Inferior parietal cortex (tissue), 1 donor: ENCODE data around the gene DCX.
"Not testable (repeated sequence)": the region's sequence is repeated elsewhere in the genome, so short reads cannot be mapped to it uniquely, and the experiment has no call there.

ENCODE experiments used
- DNase-seq: peaks from one replicate; pipeline ENCODE4 v3.0.0-alpha.2; 2016; ENCODE audit errors: extremely low spot score

The DCX gene

DNA sequence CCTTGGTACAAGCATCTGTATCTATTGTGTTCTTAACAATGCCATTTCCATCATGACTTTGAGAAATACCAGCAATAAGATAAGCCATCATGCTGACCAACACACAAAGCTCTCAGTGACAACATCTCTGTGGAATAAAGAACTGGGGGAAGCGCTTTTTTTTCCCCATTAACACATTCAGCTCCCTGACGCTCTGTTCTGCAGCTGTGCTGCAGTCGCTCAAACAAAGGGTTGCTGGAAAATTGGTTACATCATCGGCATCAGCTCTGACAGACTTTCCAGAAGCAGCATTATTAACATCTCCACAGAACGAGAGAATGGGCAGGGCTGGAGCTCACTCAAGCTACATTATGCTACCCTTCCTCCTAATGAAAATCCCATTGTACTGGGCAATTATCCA, 39.9 kb downstream of the DCX start:
- no peak for DNase-seq

DNA sequence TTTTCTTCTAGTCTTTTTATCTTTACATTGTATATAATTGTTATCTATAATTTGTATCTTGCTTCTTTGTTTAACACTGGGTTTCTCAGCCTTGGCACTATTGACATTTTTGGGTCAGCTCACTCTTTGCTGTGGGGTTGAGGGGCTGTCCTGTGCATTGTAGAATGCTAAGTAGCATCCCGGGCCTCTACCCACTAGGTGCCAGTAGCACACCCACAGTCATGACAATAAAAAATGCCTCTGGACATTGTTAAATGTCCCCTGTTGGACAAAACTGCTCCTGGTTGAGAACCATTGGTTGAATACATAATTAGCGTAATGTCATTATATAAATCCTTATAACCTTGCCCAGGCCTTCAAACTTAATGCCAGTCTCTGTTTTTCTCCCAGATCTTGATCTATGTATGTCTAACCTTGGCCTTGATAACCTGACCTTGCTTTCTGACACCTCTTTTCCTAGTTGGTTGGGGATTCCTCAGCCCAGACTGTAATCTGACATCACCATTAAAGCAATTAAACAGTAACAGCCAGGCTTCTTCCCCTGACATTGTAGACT, 46.1 kb downstream of the DCX start:
- no peak for DNase-seq

DNA sequence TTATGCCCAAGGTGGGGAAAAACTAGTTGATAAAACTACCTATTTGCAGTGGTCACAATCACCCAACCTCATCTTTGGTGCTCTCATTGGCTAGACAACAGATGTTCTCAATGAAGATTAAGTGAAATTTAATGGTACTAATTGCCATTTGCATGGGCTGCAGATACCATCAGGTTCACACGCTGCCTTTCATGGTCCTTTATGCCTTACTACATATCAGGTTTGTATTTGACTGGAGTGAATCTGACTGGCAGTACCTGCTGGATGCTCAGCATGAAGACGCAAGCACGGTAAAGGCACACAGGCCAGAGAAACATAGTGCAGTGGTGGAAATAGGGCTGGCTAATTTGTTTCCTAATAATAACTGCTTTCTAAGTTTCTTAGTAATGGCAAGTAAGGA, 48.3 kb downstream of the DCX start:
- no peak for DNase-seq

DNA sequence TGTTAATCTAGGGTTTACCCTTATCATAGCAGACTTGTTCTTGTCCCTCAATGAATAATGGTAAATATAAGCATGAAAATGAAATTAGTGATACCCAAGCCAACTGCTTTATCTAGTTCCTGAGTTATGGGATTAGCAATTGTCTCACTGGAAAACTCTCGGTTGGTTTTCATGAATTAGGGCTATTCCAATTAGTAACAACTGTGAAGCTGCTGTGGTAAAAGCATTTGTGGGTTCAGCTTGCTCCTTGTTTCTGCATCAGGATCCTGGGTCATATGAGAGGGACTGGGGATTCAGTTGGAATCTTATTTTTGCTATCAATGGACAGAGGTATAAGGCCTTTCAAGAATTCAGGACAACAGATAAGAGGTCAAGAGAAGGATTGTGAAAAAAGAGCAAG, 50.2 kb downstream of the DCX start:
- no peak for DNase-seq

DNA sequence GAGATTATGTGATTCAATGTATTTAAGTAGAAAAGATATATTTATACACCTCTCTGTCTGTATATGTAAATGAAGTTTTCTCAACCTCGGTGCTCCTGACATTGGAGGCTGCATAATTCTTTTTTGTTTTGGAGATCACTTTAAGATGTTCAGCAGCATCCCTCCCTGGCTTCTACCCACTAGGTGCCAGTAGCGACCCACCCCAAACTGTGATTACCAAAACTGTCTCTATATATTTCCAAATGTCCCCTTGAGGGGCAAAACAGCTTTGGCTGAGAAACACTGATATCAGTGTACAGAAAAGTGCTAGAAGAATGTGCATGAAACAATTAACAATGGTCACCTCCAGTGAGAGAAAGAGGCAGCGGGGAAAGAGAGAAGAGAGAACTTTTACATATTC, 51.2 kb downstream of the DCX start:
- no peak for DNase-seq

DNA sequence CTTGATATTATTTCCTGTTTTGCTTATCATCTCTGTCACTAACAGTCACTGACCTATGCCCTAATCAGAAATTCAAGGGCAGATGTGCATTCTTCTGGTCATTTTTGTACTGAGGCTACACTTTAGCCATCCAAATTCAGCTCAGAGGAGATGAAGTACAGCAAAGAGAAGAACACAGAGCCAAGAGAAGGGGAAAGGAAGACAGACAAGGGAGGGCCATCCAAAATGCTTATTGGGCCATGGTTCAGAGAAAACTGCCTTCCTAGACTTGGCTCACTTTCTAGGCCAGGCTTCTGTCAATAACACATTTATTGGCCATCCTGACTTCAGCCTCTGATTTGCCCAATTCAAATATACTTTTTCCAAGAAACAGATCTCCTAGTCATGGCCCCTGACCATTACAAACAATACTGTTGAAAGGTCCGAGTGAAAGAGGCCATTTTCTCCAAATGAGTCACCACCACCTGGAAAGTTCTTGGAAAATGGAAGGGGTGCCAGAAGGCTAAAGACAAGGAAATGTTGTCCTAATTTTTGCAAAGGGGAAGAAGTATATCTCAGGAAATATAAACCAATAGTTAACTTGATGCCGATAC, 56.4 kb downstream of the DCX start:
- DNase-seq = no peak

DNA sequence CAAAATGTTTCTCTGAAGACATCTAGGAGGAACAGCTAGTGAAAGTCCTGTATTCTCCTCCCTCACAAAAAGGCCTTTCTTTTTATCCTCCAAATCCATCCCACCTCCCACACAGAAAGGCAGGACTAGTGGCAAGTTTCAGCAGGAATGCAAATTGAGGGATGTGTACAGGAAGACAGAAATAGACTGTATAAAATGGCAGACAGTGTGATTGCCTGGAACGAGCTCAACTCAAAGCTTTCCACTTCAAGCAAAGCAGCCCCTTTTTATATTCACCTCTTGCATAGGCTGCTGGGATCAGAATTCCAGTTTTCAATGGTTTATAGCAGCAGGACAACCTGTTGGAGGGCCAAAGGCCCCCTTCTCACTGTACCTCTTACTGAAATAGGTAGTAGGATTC, 57.5 kb downstream of the DCX start:
- DNase-seq = no peak

DNA sequence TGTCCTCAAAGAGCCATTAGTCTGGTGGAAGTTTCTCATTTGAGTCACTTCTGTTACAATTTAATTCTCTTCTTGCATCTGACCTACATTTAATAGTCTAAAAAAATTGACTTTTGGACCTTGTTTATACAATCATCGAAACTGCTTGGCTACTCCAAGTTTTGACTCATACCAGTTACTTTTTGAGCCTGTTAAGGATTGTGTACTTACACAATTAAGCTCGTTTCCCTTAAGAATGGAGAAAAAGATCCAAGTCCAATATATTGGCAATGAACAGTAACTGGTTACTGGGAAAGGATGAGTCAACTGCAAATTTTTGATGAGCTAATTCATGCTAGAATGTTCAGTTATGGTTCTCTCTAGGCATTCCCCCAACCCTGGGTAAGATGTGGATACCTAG, 58.2 kb downstream of the DCX start:
- DNase-seq = no peak

DNA sequence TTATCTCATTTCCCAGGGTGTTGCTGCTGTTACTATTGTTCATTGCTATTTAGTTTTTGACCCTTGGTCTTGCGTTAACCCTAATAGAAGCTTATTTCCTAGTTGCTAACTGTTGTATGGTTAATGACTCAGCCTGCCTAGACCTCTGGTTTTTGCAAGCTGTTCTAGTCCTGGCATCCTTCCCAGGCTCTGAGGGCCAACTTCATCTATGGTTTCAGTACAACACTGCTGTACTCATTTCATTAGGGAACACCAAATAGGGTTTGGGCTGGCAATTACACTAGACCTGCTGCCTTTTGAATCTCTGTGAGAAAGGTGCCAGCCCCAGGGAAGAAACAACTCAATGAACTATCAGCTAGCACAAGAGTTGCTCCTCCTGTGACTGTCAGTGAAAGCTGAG, 59.6 kb downstream of the DCX start:
- no peak for DNase-seq

DNA sequence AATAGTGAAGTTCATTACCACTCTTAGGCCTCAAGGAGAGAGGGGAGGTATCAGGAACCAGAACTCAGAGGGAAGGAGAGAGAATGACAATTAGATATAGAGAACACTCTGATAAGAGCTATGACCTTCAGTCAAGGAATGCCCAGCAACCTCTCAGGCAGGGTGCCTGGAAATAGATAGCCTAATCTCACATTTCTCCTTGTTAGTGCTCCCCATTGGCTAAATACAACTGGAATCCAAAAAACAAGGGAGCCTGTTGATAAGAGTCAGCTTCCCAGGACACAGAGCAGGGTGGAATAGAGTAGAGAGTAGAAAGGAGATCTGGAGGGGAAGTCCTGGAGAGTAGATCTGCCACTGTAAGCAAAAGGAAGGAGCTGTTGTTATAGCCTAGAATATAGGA, 62.1 kb downstream of the DCX start:
- DNase-seq = no peak

DNA sequence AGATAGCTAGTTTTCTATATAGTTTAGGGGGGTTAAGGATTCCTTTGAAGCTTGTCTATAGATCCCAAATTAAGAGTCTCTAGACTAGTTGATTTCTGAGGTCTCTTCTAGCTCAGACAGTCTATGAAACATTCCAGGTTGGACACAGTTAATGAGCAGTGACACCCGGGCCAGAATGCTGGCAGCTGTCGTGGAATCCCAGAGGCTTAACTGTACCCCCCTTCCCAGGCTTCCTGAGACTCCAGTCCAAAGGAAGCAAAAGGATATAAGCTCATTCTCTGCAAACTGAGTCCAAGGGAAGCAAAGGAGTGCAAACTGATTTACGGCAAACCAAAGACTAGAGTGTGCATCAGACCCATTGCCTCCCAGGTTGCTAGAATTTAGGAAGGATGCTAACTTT, 62.9 kb downstream of the DCX start:
- DNase-seq = no peak

DNA sequence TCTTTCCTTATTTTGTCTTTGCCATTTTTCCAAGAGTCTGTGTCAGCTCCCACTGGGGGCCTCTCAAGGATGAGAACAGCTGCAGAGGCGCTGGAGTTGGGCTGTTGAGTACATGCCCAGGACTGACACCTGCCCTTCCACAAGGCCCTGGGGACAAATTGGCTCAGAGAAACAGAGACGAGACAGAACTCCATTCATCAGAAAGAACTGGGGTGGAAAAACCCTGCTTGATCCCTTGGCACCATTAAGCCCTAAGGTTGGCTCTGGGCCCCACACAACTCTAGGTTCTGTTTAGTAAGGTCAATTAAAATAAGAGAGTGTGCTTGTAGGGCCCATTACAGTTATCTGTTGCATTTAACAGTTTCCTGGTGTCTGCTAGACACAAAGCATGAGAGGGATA, 63.6 kb downstream of the DCX start:
- no peak for DNase-seq

DNA sequence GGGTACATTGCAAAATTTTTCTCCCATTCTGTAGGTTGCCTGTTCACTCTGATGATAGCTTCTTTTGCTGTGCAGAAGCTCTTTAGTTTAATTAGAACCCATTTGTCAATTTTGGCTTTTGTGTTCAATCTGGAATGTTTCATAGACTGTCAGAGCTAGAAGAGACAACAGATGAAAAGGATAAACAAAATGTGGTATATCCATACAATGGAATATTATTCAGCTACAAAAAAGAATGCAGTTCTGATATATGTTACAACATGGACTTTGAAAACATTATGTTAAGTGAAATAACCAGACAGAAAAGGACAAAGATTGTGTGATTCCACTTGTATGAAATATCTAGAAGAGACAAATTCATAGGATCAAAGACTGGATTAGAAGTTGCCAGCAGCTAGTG, 65.8 kb downstream of the DCX start:
- not testable (repeated sequence) for DNase-seq

DNA sequence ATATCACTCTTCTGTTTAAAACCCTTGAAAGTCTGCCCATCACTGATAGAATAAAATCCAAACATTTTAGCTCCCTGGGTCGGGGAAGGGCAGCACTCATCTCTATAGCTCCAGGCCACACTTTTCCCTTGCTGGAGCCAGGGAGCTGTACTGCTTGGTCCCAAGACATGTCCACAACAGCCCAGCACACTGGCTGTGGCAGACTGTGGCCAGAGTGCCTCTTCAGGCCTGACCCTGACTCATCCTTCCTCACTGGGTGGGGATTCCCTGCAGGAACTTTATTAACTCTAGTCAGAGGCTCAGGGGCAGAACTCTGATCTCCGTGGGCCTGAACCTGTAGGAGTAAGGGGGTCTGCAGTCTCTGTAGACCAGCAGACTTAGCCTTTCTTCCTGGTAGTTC, 71.9 kb downstream of the DCX start:
- DNase-seq = no peak

DNA sequence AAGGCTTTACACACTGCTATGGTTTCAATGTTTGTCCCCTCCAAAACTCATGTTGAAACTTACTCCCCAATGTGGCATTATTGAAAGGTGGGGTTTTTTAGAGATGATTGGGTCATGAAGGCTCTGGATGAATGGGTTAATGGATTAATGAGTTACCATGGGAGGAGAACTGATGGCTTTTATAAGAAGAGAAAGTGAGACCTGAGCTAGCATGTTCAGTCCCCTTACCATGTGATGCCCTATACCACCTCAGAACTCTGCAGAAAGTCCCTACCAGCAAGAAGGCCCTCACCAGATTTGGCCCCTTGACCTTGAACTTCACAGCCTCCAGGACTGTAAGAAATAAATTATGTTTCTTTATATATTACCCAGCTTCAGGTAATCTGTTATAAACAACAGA, 72.8 kb downstream of the DCX start:
- DNase-seq = no peak

DNA sequence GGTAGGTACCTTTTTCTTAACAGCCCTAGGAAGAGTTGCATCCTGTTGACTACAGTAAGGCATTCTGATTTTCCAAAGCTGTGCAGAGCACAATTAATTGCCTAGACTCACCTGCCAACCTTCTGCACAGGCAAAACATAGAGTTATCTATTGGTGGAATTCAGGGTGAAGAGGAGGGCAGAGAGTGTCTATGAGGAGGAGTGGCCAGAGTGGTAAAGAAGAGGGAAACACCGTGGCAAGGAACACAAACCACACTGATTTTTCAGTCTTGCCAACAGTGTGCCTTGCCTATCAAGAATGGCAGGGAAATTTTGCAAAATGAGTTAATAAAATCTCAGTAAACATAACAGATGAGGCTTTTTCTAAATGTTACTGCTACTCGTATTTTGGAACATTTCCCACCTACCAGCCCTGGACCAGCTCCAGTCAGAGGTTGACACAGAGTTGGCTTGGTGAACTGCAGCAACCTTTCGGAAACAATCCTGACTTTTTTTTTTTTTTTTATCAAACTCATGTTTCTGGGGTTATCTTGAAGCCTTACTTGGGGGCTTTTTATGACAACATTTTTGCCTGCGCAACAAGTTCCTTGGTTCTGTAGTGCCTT, 73.8 kb downstream of the DCX start:
- DNase-seq = no peak

DNA sequence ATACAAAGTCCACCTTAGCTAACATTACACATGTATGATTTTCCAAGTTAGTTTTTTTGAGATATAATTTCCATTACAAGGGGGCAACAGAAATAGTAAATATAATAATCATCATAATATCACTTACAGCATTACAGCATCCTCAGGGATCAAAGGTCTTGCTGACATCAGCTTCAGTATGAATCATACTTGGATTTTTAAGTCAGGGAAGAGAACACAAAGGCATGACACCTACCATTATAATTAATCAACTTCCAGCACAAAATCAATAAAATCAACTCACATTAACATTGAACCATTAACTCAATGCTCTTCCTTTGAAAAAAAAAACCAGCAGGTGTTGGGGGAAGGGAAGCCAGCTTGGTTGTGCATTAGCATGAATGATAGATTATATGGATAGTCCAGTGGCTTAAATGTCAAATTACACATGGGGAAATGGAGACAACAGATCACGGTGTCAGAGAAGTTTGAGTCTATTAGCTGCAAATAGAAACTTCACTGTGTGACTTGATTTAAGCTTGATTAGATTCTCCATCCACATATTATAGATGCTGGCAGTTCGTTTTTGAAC, 74.8 kb downstream of the DCX start:
- DNase-seq = no peak

DNA sequence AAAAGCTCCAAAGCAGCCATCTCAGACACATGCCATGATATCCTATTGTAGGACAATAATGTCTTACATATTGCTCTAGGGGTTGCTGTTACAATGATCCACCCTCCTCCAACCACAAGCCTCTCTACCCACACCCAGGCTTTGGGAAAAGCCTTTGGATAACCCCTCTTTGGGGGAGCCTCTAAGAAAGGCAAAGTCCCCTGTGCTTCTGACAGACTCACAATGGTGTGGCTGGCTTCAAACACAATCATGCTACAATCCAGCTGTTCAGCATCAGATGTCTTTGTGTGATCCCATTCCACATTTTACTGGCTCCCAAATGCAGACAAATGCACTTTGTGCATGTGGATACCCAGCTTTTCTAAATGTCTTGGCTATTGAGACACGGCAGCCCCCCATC, 75.9 kb downstream of the DCX start:
- DNase-seq = no peak

DNA sequence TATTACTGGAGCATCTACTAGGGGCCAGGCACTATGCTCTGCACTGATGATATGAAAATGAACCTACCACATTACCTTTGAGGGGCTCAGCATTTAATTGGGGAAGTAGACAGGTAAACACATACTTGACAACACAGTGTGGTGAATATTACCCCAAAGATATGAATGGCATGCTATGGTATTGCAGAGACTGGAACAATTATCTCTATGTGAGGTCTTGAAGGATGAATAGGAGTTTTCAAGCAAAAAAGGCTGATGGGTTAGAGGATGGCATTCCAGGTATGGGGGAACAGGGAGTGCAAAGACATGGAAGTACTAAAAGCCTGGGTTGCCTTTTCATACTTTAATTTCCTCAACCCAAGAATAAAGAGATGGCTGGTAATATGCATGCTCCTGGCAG, 82.6 kb downstream of the DCX start:
- DNase-seq = no peak

DNA sequence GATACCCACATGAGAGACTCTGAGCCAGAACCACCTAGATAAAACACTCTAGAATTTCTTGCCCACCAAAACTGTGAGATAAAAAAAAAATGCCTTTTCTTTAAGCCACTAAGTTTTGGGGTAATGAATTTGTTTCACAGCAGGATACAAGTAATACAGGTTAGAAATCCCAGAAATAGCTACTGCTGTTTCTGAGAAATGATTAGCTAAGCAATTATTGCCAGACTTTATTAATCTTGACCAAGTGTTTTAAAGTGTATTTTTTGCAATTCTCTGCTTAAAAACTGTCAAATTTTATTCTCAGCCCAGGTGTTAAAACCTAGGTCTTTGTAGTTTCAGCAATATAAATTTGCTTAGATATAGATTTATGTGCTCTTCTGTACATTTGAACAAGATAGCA, 83.1 kb downstream of the DCX start:
- no peak for DNase-seq

DNA sequence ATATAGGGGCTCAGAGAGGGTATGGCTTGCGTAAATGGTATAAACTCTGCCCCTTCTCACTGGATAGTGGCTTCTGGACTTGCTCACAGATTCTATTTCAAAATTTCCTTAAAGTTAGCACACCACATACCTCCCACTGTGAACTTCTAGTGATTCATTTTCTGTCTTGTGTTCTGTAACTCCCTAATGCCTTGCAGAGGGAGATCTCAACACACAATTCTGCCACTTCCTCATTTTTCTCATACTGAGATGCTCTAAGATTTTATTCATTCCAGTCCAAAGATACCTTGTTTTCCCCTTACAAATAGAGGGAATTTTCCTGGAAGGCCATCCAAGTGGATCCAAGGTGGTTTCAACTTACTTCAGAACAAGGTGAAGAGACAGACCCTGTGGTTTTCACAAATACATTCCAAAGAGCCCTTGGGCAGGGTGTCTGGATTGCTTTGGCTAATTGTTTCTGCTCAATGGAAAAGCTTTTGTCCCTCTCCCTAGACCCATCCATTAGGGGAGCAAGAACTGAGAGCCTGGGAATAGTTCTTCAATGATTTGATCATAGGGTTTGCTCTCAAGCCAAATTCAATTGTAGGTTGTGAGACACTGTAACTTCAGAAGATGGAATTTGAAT, 89.6 kb downstream of the DCX start:
- no peak for DNase-seq

DNA sequence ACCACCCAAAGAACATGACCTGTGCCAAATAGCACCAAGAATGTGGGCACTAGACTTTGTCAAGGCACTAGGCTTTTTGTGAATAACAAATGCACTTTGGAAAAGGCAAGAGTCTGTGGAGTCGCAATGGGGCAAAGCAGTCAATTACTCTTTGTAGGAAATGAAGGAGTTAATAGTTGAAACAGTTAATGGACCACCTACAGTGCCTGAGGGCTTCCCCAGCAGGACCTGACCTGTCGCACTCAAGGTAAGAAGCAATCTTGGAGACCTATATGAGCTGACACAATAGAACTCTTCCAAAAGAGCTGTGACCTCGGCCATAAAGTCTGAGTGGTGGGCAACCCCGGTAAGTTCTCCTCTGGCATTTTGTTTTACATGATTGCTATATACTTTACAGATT, 92.5 kb downstream of the DCX start:
- no peak for DNase-seq

DNA sequence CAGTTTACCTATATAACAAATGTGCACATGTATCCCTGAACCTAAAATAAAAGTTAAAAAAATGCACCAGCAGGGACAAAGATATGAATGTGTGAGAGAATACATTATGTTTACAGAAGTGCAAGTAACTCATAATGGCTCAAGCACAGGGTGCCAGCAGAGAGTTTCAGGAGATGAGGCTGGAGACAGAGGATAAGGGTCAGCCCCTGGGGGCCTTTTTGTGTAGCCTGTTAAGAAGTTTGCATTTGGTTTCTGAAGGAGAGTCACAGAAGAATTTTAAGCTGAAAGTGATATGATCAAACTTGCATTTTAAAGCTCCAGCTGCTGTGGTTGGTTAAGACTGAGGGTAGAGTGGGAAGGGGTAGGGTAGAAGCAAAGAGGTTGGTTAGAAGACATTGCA, 93.1 kb downstream of the DCX start:
- DNase-seq = no peak
